ENCODE data around the gene SESTD1. TPM values are rescaled to one million over a fixed set of nuclear protein-coding genes. Genes with fewer than 3 reads are reported as not detected.

Gene SESTD1
- total and polyA plus RNA-seq, 2 experiments from 2014 or later, result 12.6 to 21.6 TPM

DNA sequence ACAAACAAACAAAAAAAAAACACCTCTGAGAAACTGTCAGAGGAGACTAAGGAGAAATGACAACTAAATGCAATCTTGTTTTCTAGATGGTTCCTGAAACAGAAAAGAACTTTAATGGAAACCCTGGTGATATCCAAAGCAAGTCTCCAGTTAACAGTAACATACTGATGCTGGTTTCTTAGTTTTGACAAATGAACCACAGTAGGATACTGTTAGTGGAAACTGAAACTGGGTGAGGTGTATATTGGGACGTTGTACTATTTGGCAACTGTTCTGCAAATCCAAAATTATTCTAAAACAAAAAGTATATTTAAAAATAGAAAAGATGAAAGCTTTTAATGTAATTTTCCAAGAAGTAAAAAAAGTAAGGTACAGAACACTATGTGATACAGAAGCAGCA, 11.4 kb downstream of the SESTD1 start:
- no peaks in the 10 kb centered on the region for H3K36me3 ChIP-seq (ENCODE audit: insufficient read depth)
- Mint-ChIP-seq H3K4me1 (peaks cover 17% of the 10 kb centered on the region), H3K9me3 (no peaks in the 10 kb centered on the region), H3K27me3 (ENCODE audit: insufficient read depth, low read depth, poor library complexity) (no peaks in the 10 kb centered on the region), H3K4me3 (no peak overlapping the region), H3K36me3 (ENCODE audit: low read depth) (peaks cover 17% of the 10 kb centered on the region; the same call in 2 of the 3 replicates), H3K27ac (peak overlapping the region; percentile 60; the same call in 1 of the 2 replicates)
- TF ChIP-seq, protein P1, sequence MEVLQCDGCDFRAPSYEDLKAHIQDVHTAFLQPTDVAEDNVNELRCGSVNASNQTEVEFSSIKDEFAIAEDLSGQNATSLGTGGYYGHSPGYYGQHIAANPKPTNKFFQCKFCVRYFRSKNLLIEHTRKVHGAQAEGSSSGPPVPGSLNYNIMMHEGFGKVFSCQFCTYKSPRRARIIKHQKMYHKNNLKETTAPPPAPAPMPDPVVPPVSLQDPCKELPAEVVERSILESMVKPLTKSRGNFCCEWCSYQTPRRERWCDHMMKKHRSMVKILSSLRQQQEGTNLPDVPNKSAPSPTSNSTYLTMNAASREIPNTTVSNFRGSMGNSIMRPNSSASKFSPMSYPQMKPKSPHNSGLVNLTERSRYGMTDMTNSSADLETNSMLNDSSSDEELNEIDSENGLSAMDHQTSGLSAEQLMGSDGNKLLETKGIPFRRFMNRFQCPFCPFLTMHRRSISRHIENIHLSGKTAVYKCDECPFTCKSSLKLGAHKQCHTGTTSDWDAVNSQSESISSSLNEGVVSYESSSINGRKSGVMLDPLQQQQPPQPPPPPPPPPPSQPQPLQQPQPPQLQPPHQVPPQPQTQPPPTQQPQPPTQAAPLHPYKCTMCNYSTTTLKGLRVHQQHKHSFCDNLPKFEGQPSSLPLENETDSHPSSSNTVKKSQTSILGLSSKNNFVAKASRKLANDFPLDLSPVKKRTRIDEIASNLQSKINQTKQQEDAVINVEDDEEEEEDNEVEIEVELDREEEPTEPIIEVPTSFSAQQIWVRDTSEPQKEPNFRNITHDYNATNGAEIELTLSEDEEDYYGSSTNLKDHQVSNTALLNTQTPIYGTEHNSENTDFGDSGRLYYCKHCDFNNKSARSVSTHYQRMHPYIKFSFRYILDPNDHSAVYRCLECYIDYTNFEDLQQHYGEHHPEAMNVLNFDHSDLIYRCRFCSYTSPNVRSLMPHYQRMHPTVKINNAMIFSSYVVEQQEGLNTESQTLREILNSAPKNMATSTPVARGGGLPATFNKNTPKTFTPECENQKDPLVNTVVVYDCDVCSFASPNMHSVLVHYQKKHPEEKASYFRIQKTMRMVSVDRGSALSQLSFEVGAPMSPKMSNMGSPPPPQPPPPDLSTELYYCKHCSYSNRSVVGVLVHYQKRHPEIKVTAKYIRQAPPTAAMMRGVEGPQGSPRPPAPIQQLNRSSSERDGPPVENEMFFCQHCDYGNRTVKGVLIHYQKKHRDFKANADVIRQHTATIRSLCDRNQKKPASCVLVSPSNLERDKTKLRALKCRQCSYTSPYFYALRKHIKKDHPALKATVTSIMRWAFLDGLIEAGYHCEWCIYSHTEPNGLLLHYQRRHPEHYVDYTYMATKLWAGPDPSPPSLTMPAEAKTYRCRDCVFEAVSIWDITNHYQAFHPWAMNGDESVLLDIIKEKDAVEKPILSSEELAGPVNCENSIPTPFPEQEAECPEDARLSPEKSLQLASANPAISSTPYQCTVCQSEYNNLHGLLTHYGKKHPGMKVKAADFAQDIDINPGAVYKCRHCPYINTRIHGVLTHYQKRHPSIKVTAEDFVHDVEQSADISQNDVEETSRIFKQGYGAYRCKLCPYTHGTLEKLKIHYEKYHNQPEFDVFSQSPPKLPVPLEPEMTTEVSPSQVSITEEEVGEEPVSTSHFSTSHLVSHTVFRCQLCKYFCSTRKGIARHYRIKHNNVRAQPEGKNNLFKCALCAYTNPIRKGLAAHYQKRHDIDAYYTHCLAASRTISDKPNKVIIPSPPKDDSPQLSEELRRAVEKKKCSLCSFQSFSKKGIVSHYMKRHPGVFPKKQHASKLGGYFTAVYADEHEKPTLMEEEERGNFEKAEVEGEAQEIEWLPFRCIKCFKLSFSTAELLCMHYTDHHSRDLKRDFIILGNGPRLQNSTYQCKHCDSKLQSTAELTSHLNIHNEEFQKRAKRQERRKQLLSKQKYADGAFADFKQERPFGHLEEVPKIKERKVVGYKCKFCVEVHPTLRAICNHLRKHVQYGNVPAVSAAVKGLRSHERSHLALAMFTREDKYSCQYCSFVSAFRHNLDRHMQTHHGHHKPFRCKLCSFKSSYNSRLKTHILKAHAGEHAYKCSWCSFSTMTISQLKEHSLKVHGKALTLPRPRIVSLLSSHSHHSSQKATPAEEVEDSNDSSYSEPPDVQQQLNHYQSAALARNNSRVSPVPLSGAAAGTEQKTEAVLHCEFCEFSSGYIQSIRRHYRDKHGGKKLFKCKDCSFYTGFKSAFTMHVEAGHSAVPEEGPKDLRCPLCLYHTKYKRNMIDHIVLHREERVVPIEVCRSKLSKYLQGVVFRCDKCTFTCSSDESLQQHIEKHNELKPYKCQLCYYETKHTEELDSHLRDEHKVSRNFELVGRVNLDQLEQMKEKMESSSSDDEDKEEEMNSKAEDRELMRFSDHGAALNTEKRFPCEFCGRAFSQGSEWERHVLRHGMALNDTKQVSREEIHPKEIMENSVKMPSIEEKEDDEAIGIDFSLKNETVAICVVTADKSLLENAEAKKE (CRISPR knock-in tag; IDR thresholded peaks at IDR 0.05), result no peak
- TF ChIP-seq JUNB (IDR thresholded peaks at IDR 0.05; ENCODE audit: unreplicated experiment), result no peak
- TF ChIP-seq STAT1 (IDR thresholded peaks at IDR 0.05; ENCODE audit: unreplicated experiment), result no peak
- TF ChIP-seq REST (IDR thresholded peaks at IDR 0.05; ENCODE audit: unreplicated experiment), result no peak
- no peak for TF ChIP-seq CREB1 (CRISPR knock-in tag; IDR thresholded peaks at IDR 0.05; ENCODE audit: low read depth)
- no peak for TF ChIP-seq POLR2AphosphoS5 (IDR thresholded peaks at IDR 0.05; ENCODE audit: low read depth)
- TF ChIP-seq EZH2phosphoT487 (IDR thresholded peaks at IDR 0.05; ENCODE audit: unreplicated experiment), result no peak
- TF ChIP-seq NANOG (IDR thresholded peaks at IDR 0.05; ENCODE audit: borderline replicate concordance), result no peak
- no peak for DNase-seq (ENCODE audit: low spot score)
- H3K4me3 ChIP-seq, result no peak overlapping the region
- peaks cover 94% of the 10 kb centered on the region for H3K79me2 ChIP-seq (replicated peaks; ENCODE audit: insufficient read depth)
- H3F3A ChIP-seq (replicated peaks; ENCODE audit: low read depth), result no peaks in the 10 kb centered on the region
- H3K4me2 ChIP-seq, result no peak overlapping the region
- no peak for ATAC-seq
- H2AFZ ChIP-seq, result no peak overlapping the region
- H3K4me1 ChIP-seq (ENCODE audit: insufficient read depth), result peaks cover 13% of the 10 kb centered on the region; the same call in 1 of the 2 replicates
- 0 out of 2 replicates have a peak overlapping the region, but pooled peaks have one; percentile 40 for H3K27ac ChIP-seq (ENCODE audit: low read depth)
- H3K27me3 ChIP-seq (ENCODE audit: insufficient read depth), result no peaks in the 10 kb centered on the region
- no peaks in the 10 kb centered on the region for H4K20me1 ChIP-seq (replicated peaks; ENCODE audit: insufficient read depth)
- H3K9me2 ChIP-seq (ENCODE audit: insufficient read depth), result no peaks in the 10 kb centered on the region
